DOHH2 (cell line): ENCODE measurements around the gene MYNN.

Experiments
- H3F3A ChIP-seq: fragments of 200-600 bp; sonication (generic), shearing (Covaris generic); 2 replicates; pipeline ENCODE4 v1.6.0; 2016; ENCODE audit warnings: antibody characterized with exemption, mild to moderate bottlenecking; ENCODE audit not compliant: control insufficient read depth, insufficient read depth
- H3K27ac ChIP-seq: fragments of 200-600 bp; sonication (generic); 2 replicates; pipeline ENCODE4 v1.5.1; 2014; ENCODE audit warnings: low read depth, mild to moderate bottlenecking, low read length, moderate library complexity
- H3K27me3 ChIP-seq: fragments of 200-600 bp; sonication (generic); 2 replicates; pipeline ENCODE4 v1.6.1; 2014; ENCODE audit warnings: mild to moderate bottlenecking, low read length, mixed read lengths; ENCODE audit not compliant: control insufficient read depth
- H3K36me3 ChIP-seq: fragments of 200-600 bp; sonication (generic); 2 replicates; pipeline ENCODE4 v1.6.1; 2014; ENCODE audit warnings: mild to moderate bottlenecking, low read length, moderate library complexity, mixed read lengths; ENCODE audit not compliant: control insufficient read depth
- H3K4me1 ChIP-seq: fragments of 200-600 bp; sonication (generic); 2 replicates; pipeline ENCODE4 v1.6.1; 2014; ENCODE audit warnings: mild to moderate bottlenecking, low read length, mixed read lengths; ENCODE audit not compliant: control insufficient read depth
- H3K4me2 ChIP-seq: fragments of 200-600 bp; sonication (generic); 2 replicates; pipeline ENCODE4 v1.6.0; 2014; ENCODE audit warnings: mild to moderate bottlenecking, low read length, moderate library complexity
- H3K4me3 ChIP-seq: fragments of 200-600 bp; sonication (generic); 2 replicates; pipeline ENCODE4 v1.5.1; 2014; ENCODE audit warnings: mild to moderate bottlenecking, low read length, mixed read lengths
- H3K79me2 ChIP-seq: fragments of 200-600 bp; sonication (generic); 2 replicates; pipeline ENCODE4 v1.6.1; 2014; ENCODE audit warnings: mild to moderate bottlenecking, low read length, mixed read lengths; ENCODE audit not compliant: control insufficient read depth
- H3K9me2 ChIP-seq: fragments of 200-600 bp; sonication (generic); replicated peaks from 2 replicates; pipeline ENCODE4 v1.6.1; 2014; ENCODE audit warnings: mild to moderate bottlenecking, low read length, mixed read lengths; ENCODE audit not compliant: control insufficient read depth
- H3K9me3 ChIP-seq: fragments of 200-600 bp; sonication (generic); 2 replicates; pipeline ENCODE4 v1.6.1; 2014; ENCODE audit warnings: antibody characterized with exemption, low read length, mixed read lengths; ENCODE audit not compliant: control insufficient read depth, insufficient read depth
- H4K20me1 ChIP-seq: fragments of 200-600 bp; sonication (generic); 2 replicates; pipeline ENCODE4 v1.6.0; 2014; ENCODE audit warnings: low read depth, mild to moderate bottlenecking, antibody characterized with exemption, low read length, moderate library complexity; ENCODE audit not compliant: control insufficient read depth, insufficient read depth
- EZH2phosphoT487 ChIP-seq: fragments of 200-600 bp; sonication (generic); IDR thresholded peaks from 2 replicates; pipeline ENCODE4 v1.6.1; 2017; ENCODE audit warnings: borderline replicate concordance, mild to moderate bottlenecking, antibody characterized with exemption, low read length, moderate library complexity, mixed read lengths
- TF ChIP-seq, protein P1 (sequence below): fragments of 200-600 bp; sonication (generic); IDR thresholded peaks from one replicate; pipeline ENCODE4 v1.5.1; 2014; ENCODE audit warnings: antibody characterized with exemption, mild to moderate bottlenecking, low read depth, low read length; ENCODE audit not compliant: poor library complexity, severe bottlenecking

The MYNN gene

DNA sequence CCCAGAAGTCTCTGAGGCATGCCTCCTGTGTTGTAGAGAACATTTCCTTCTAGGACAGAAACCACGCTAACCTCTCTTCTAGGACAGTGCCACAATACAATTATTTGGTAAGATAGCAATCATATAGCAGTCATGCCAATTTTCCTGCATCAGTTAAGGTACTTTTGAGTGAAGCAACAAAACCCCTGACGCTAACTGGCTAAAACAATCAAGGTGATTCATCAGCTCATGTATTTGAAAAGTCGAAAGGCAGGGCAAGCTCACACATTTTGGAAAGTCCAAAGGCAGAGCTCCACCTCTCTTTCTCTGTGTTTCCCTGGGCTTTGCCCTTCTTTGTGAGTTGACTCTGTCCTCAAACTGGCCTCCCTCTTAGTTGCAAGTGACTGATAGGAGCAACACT, 18.5 kb upstream of the MYNN start:
- TF ChIP-seq, protein P1, sequence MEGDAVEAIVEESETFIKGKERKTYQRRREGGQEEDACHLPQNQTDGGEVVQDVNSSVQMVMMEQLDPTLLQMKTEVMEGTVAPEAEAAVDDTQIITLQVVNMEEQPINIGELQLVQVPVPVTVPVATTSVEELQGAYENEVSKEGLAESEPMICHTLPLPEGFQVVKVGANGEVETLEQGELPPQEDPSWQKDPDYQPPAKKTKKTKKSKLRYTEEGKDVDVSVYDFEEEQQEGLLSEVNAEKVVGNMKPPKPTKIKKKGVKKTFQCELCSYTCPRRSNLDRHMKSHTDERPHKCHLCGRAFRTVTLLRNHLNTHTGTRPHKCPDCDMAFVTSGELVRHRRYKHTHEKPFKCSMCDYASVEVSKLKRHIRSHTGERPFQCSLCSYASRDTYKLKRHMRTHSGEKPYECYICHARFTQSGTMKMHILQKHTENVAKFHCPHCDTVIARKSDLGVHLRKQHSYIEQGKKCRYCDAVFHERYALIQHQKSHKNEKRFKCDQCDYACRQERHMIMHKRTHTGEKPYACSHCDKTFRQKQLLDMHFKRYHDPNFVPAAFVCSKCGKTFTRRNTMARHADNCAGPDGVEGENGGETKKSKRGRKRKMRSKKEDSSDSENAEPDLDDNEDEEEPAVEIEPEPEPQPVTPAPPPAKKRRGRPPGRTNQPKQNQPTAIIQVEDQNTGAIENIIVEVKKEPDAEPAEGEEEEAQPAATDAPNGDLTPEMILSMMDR = no peak
- TF ChIP-seq EZH2phosphoT487 = no peak
- H3K27me3 ChIP-seq = no peaks in the 10 kb centered on the region
- no peak overlapping the region for H3K4me2 ChIP-seq
- H3K27ac ChIP-seq = no peak overlapping the region
- no peak overlapping the region for H3K4me3 ChIP-seq
- no peaks in the 10 kb centered on the region for H4K20me1 ChIP-seq
- no peaks in the 10 kb centered on the region for H3K9me2 ChIP-seq
- no peaks in the 10 kb centered on the region for H3K36me3 ChIP-seq
- H3F3A ChIP-seq = no peaks in the 10 kb centered on the region
- no peaks in the 10 kb centered on the region for H3K9me3 ChIP-seq
- H3K79me2 ChIP-seq = no peaks in the 10 kb centered on the region
- H3K4me1 ChIP-seq = peaks cover 28% of the 10 kb centered on the region

DNA sequence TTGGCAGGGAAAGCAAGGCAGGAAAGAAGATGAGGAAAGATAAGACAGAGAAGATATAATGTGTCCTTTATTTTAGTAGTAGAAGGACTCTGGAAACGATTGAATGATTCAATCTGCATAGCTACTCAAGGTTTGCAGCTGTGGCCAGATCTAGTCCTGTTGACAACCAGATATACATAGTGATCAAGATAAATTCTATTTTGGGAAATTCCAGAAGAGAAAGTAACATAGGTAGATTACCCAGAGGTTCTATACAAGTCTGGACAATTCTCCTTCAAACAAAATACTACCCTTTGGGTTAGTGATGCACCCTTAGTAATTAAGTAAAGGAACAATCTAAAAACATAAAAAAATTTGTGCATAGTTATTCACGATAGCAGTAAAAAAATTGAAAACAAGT, 17.7 kb upstream of the MYNN start:
- Histone ChIP-seq H3K79me2 (no peaks in the 10 kb centered on the region), H3K9me2 (no peaks in the 10 kb centered on the region), H3F3A (no peaks in the 10 kb centered on the region), H3K4me2 (no peak overlapping the region), H3K36me3 (no peaks in the 10 kb centered on the region), H3K9me3 (no peaks in the 10 kb centered on the region), H3K27me3 (no peaks in the 10 kb centered on the region), H3K27ac (no peak overlapping the region), H3K4me3 (no peak overlapping the region), H3K4me1 (peaks cover 33% of the 10 kb centered on the region), H4K20me1 (no peaks in the 10 kb centered on the region)
- TF ChIP-seq, protein P1 = no peak
- TF ChIP-seq EZH2phosphoT487 = no peak

DNA sequence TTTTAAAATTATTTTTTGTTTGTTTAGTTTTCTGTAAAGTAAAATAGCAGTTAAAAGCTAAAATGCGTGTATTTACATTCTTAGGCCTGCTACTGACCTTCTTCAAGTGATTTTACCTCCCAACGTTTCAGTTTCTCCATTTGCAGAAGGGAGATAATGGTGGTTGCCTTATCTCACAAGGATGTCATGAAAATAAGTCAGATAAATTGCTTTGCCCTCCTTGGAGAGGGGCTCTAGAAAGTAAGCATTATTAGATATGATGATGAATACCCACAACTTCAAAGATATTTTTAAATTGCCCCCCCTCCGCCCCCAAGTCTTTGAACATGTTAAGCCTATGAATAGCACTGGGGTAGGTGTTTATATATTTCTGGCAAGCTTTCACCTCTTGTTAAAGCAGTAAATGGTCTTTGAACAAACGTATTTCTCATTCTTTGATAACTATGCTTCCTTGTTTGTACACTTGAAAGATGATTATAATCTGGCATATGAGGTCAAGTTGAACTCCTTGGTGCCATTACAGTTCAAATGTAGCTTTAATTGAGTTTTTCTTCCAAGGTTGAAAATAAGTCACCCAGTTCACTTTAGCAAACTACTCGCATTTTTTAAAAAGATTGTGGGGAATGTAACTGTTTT, 14.7 kb upstream of the MYNN start:
- H3K27me3 ChIP-seq = no peaks in the 10 kb centered on the region
- H3K36me3 ChIP-seq = no peaks in the 10 kb centered on the region
- peaks cover 11% of the 10 kb centered on the region for H3F3A ChIP-seq
- no peaks in the 10 kb centered on the region for H3K79me2 ChIP-seq
- H3K4me2 ChIP-seq = peak overlapping the region; percentile 32
- no peaks in the 10 kb centered on the region for H3K9me2 ChIP-seq
- peak overlapping the region; percentile 14; the same call in 1 of the 2 replicates for H3K4me3 ChIP-seq
- peak overlapping the region; percentile 8 for H3K27ac ChIP-seq
- H3K9me3 ChIP-seq = peaks cover 4% of the 10 kb centered on the region; the same call in 1 of the 2 replicates
- TF ChIP-seq, protein P1 = no peak
- TF ChIP-seq EZH2phosphoT487 = no peak
- peaks cover 39% of the 10 kb centered on the region for H3K4me1 ChIP-seq
- no peaks in the 10 kb centered on the region for H4K20me1 ChIP-seq
